Activated B cell treated with CpG ODN at 0.5 μM for 24 hours (primary cell): ENCODE results near the gene CDKAL1. TPM values are rescaled to one million over a fixed set of nuclear protein-coding genes. Genes with fewer than 3 reads are reported as not detected.

Source experiments
- ATAC-seq: fragments of 200-7000 bp; cut with Tn5 transposase; one replicate; pipeline ENCODE4 v1.10.0; 2021; ENCODE audit warnings: low read depth, mild to moderate bottlenecking, moderate library complexity
- CTCF ChIA-PET: fragments of 350-600 bp; sonication (Branson Sonifier 250); formaldehyde crosslinking; loops from one replicate; lab custom pipeline; 2021; ENCODE audit warnings: antibody characterized with exemption; lab: Charles Lee
- POLR2A ChIA-PET: fragments of 350-600 bp; sonication (Branson Sonifier 250); formaldehyde crosslinking; loops from one replicate; lab custom pipeline; 2021; ENCODE audit warnings: antibody characterized with exemption; lab: Charles Lee
- DNase-seq: peaks from one replicate; pipeline ENCODE4 v3.0.0; 2022
- H3K27ac Mint-ChIP-seq: one replicate; pipeline ENCODE4 v1.8.0; 2020; ENCODE audit warnings: mixed read lengths
- H3K27me3 Mint-ChIP-seq: one replicate; pipeline ENCODE4 v1.8.0; 2021; ENCODE audit warnings: mixed read lengths
- H3K36me3 Mint-ChIP-seq: one replicate; pipeline ENCODE4 v1.8.0; 2021; ENCODE audit warnings: low read depth, mixed read lengths
- H3K4me1 Mint-ChIP-seq: one replicate; pipeline ENCODE4 v1.8.0; 2021; ENCODE audit warnings: mixed read lengths
- H3K4me3 Mint-ChIP-seq: one replicate; pipeline ENCODE4 v1.8.0; 2020; ENCODE audit warnings: mild to moderate bottlenecking, mixed read lengths
- H3K9me3 Mint-ChIP-seq: one replicate; pipeline ENCODE4 v1.8.0; 2020; ENCODE audit warnings: mixed read lengths
- intact Hi-C: fragments of 100-400 bp; cut with micrococcal nuclease; formaldehyde crosslinking; loops from one replicate; pipeline ENCODE4 v1.15.1; 2024
- total RNA-seq: library from RNA; stranded (reverse); gene quantifications from 2 replicates; pipeline ENCODE4 v1.2.3, GENCODE V29; 2022
- TF ChIP-seq, protein P1 (sequence below): fragments of 200-600 bp; IDR thresholded peaks from one replicate; pipeline ENCODE4 v1.8.0; 2022; ENCODE audit warnings: antibody characterized with exemption, mild to moderate bottlenecking

Gene CDKAL1
- total RNA-seq, 1 donor from 2014 or later = 31.9 TPM

DNA sequence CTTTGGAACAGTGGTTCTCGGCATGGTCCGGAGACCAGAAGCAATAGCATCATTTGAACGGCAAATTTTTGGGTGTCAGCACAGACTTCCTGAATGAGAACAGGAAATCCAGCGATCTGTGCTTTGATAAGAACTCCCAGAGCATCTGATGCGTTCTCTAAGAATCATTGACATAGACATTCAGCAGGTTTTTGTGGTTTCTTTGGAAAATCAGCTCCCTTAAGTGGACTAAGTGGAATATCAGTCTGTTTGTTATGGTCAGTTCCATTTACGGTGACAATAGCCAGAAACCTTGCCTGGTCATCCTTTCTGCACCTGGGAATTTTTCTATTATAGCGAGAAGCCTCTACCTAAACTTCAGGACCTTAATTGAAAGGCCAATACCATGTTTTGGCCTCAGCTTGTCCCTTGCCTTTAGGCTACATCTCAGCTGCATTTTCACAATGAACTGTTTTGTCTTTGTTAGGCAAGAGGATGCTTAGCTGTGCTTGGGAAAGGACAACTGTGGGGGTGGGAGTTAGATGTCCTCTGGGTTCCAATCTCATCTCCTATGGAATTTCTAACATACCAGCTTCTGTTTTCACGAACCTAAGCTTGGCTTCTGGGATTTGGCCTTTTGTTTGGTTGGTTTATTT, 299.7 kb downstream of the CDKAL1 start:
- Mint-ChIP-seq H3K4me1 (no peaks in the 10 kb centered on the region), H3K27ac (no peak overlapping the region), H3K27me3 (no peaks in the 10 kb centered on the region), H3K4me3 (no peak overlapping the region), H3K9me3 (no peaks in the 10 kb centered on the region), H3K36me3 (peaks cover 27% of the 10 kb centered on the region)
- TF ChIP-seq, protein P1, sequence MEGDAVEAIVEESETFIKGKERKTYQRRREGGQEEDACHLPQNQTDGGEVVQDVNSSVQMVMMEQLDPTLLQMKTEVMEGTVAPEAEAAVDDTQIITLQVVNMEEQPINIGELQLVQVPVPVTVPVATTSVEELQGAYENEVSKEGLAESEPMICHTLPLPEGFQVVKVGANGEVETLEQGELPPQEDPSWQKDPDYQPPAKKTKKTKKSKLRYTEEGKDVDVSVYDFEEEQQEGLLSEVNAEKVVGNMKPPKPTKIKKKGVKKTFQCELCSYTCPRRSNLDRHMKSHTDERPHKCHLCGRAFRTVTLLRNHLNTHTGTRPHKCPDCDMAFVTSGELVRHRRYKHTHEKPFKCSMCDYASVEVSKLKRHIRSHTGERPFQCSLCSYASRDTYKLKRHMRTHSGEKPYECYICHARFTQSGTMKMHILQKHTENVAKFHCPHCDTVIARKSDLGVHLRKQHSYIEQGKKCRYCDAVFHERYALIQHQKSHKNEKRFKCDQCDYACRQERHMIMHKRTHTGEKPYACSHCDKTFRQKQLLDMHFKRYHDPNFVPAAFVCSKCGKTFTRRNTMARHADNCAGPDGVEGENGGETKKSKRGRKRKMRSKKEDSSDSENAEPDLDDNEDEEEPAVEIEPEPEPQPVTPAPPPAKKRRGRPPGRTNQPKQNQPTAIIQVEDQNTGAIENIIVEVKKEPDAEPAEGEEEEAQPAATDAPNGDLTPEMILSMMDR = no peak
- CTCF ChIA-PET = no interaction called here
- intact Hi-C loops = no loop called here
- no peak for DNase-seq
- POLR2A ChIA-PET = no interaction called here
- no peak for ATAC-seq

DNA sequence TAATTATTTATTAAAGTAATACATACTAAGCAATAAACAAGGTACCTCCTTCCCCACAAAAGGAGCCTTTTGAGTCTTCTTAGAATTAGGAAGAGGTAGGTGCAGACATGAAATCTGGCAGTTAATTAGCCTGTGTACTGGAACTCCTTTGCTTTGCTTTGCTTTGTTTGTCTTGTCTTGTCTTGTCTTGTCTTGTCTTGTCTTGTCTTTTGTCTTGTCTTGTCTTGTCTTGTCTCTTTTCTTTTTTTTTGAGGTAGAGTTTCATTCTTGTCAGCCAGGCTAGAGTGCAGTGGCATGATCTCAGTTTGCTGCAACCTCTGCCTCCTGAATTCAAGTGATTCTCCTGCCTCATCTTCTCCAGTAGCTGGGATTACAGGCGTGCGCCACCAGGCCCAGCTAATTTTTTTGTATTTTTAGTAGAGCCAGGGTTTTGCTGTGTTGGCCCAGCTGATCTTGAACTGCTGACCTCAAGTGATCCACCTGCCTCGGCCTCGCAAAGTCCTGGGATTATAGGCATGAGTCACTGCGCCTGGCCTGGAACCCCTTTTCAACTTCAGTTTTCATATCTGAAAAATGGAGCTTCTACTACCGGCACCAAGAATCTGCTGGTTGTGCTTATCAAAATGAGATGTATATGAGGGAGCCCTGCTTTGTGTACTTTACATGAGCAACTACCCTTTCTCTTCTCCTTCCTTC, 301.2 kb downstream of the CDKAL1 start:
- Mint-ChIP-seq H3K9me3 (no peaks in the 10 kb centered on the region), H3K4me1 (no peaks in the 10 kb centered on the region), H3K4me3 (no peak overlapping the region), H3K27me3 (no peaks in the 10 kb centered on the region), H3K27ac (no peak overlapping the region), H3K36me3 (peaks cover 28% of the 10 kb centered on the region)
- POLR2A ChIA-PET = no interaction called here
- DNase-seq (no peak), ATAC-seq (no peak)
- intact Hi-C loops = no loop called here
- CTCF ChIA-PET = no interaction called here
- TF ChIP-seq, protein P1 = no peak

DNA sequence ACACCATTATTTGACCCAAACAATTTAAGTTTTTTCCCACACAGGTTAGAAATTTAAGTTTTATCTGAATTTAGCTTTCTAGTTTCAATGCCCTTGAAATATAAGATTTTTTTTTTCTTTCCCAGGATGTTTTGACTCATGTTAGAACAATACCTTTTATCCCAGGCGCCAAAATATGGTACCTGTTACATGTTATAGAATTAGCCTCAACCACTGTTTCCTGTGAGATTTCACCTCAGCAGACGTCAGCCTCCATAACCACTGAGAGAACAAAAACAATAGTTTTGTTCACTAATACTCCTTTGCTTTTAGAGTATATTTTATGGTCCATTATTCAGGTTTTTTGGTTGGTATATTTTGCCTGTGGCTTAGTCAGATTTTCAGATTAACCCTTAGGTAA, 302.9 kb downstream of the CDKAL1 start:
- H3K9me3 Mint-ChIP-seq = no peaks in the 10 kb centered on the region
- intact Hi-C loops = no loop called here
- no peaks in the 10 kb centered on the region for H3K4me1 Mint-ChIP-seq
- H3K4me3 Mint-ChIP-seq = no peak overlapping the region
- ChIA-PET CTCF (no interaction called here), POLR2A (no interaction called here)
- TF ChIP-seq, protein P1 = no peak
- no peak for ATAC-seq
- DNase-seq = no peak
- H3K36me3 Mint-ChIP-seq = peaks cover 18% of the 10 kb centered on the region
- no peaks in the 10 kb centered on the region for H3K27me3 Mint-ChIP-seq
- no peak overlapping the region for H3K27ac Mint-ChIP-seq

DNA sequence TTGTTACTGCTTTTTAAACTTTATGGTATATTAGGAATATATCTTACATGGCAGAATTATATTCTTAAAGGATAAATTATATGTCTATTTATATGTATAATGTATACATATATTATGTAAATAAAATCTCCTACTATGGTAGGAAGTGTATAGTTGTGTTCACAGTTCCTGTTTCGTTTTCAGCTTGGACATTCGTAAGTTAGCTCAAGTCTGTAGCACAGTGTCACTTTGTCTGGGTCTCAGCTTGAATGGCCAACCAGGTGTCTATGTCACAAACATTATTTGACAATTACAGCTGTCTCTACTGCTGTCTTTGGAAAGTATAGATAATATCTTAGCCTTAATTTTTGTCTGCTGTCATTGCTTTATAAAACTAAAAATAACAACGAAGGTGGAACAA, 303.9 kb downstream of the CDKAL1 start:
- intact Hi-C loops = no loop called here
- no peak for DNase-seq
- ChIA-PET POLR2A (no interaction called here), CTCF (no interaction called here)
- Mint-ChIP-seq H3K27ac (no peak overlapping the region), H3K4me1 (no peaks in the 10 kb centered on the region), H3K36me3 (peaks cover 16% of the 10 kb centered on the region), H3K4me3 (no peak overlapping the region), H3K9me3 (no peaks in the 10 kb centered on the region), H3K27me3 (no peaks in the 10 kb centered on the region)
- TF ChIP-seq, protein P1 = no peak
- ATAC-seq = no peak

DNA sequence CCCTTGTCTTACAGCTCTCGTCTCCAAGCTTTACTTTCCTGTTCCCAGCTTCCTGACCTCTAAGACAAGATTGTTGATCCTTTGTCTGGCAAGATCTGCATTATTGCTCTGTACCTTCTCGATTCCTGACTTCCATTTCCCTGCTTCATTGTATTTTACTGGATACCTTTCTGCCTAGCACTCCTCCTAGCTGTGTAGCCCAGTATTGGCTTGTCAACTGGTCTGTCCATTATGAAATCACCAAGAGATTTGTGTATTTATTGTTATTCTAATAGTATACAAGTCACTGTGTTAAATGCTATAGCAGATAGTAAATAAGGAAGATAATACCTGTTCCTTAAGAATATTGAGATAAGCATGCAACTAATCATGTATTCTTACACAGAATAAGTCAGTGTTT, 305.4 kb downstream of the CDKAL1 start:
- ATAC-seq (no peak), DNase-seq (no peak)
- intact Hi-C loops = no loop called here
- Mint-ChIP-seq H3K9me3 (no peaks in the 10 kb centered on the region), H3K27ac (no peak overlapping the region), H3K36me3 (peaks cover 18% of the 10 kb centered on the region), H3K4me1 (no peaks in the 10 kb centered on the region), H3K27me3 (no peaks in the 10 kb centered on the region), H3K4me3 (no peak overlapping the region)
- TF ChIP-seq, protein P1 = no peak
- ChIA-PET POLR2A (no interaction called here), CTCF (no interaction called here)
